H9 (cell line): ENCODE measurements around the gene P4HA2. TPM values are rescaled to one million over a fixed set of nuclear protein-coding genes. Genes with fewer than 3 reads are reported as not detected.

Source experiments
- DNase-seq: peaks from one replicate; pipeline ENCODE4 v3.0.0-alpha.2; 2017
- H2AFZ ChIP-seq: one replicate; pipeline ENCODE4 v1.6.1; 2013; ENCODE audit warnings: mild to moderate bottlenecking, low read length, control low read depth, moderate library complexity
- H2AK5ac ChIP-seq: 2 replicates; pipeline ENCODE4 v1.6.1; 2013; ENCODE audit warnings: low read length, control low read depth, mixed read lengths; ENCODE audit not compliant: insufficient read length
- H2BK120ac ChIP-seq: one replicate; pipeline ENCODE4 v1.6.1; 2013; ENCODE audit warnings: low read depth, mild to moderate bottlenecking, low read length, control low read depth, inconsistent platforms; ENCODE audit not compliant: poor library complexity, severe bottlenecking
- H2BK12ac ChIP-seq: 2 replicates; pipeline ENCODE4 v1.6.1; 2013; ENCODE audit warnings: low read length, control low read depth, mixed read lengths, low read depth; ENCODE audit not compliant: insufficient read length
- H2BK15ac ChIP-seq: 2 replicates; pipeline ENCODE4 v1.6.1; 2013; ENCODE audit warnings: low read depth, low read length, control low read depth
- H2BK20ac ChIP-seq: one replicate; pipeline ENCODE4 v1.6.1; 2013; ENCODE audit warnings: low read depth, mild to moderate bottlenecking, low read length, control low read depth, inconsistent platforms; ENCODE audit not compliant: poor library complexity, severe bottlenecking
- H2BK5ac ChIP-seq: 2 replicates; pipeline ENCODE4 v1.6.1; 2013; ENCODE audit warnings: low read length, control low read depth, mixed read lengths; ENCODE audit not compliant: insufficient read length
- H3K14ac ChIP-seq: 2 replicates; pipeline ENCODE4 v1.6.1; 2013; ENCODE audit warnings: low read length, control low read depth; ENCODE audit not compliant: insufficient read depth
- H3K18ac ChIP-seq: 2 replicates; pipeline ENCODE4 v1.6.1; 2013; ENCODE audit warnings: low read depth, mild to moderate bottlenecking, mixed read lengths, low read length, control low read depth; ENCODE audit not compliant: insufficient read length
- H3K23ac ChIP-seq: 2 replicates; pipeline ENCODE4 v1.6.1; 2013; ENCODE audit warnings: low read length, control low read depth, mixed read lengths, low read depth; ENCODE audit not compliant: insufficient read length
- H3K23me2 ChIP-seq: 2 replicates; pipeline ENCODE4 v1.6.1; 2013; ENCODE audit warnings: low read depth, mild to moderate bottlenecking, mixed read lengths, low read length, control low read depth; ENCODE audit not compliant: insufficient read length, poor library complexity, severe bottlenecking
- H3K27ac ChIP-seq: 2 replicates; pipeline ENCODE4 v1.5.1; 2013; ENCODE audit warnings: low read length, control low read depth, mixed read lengths, low read depth; ENCODE audit not compliant: insufficient read length
- H3K27me3 ChIP-seq: 2 replicates; pipeline ENCODE4 v1.6.1; 2013; ENCODE audit warnings: low read length, control low read depth, inconsistent platforms; ENCODE audit not compliant: insufficient read depth
- H3K4ac ChIP-seq: 2 replicates; pipeline ENCODE4 v1.6.1; 2013; ENCODE audit warnings: low read depth, mild to moderate bottlenecking, control low read depth, inconsistent platforms, low read length, moderate library complexity
- H3K4me1 ChIP-seq: 2 replicates; pipeline ENCODE4 v1.6.1; 2013; ENCODE audit warnings: low read length, control low read depth, inconsistent platforms; ENCODE audit not compliant: insufficient read depth
- H3K4me2 ChIP-seq: 2 replicates; pipeline ENCODE4 v1.6.1; 2013; ENCODE audit warnings: low read length, control low read depth, mixed read lengths; ENCODE audit not compliant: insufficient read length, insufficient read depth
- H3K56ac ChIP-seq: 2 replicates; pipeline ENCODE4 v1.6.1; 2013; ENCODE audit warnings: low read depth, mild to moderate bottlenecking, mixed read lengths, low read length, control low read depth; ENCODE audit not compliant: insufficient read length
- H3K79me1 ChIP-seq: 2 replicates; pipeline ENCODE4 v1.6.1; 2013; ENCODE audit warnings: low read depth, mild to moderate bottlenecking, moderate library complexity, low read length, control low read depth, inconsistent platforms; ENCODE audit not compliant: insufficient read depth, poor library complexity, severe bottlenecking
- H3K79me2 ChIP-seq: 2 replicates; pipeline ENCODE4 v1.6.1; 2013; ENCODE audit warnings: low read length, control low read depth, inconsistent platforms; ENCODE audit not compliant: insufficient read depth
- H3K9ac ChIP-seq: 2 replicates; pipeline ENCODE4 v1.6.1; 2013; ENCODE audit warnings: low read length, control low read depth, mixed read lengths; ENCODE audit not compliant: insufficient read length; ENCODE audit errors: extremely low read depth
- H3K9me3 ChIP-seq: one replicate; pipeline ENCODE4 v1.6.1; 2013; ENCODE audit warnings: low read depth, low read length, inconsistent platforms; ENCODE audit not compliant: control insufficient read depth
- H3T11ph ChIP-seq: one replicate; pipeline ENCODE4 v1.6.1; 2013; ENCODE audit warnings: mild to moderate bottlenecking, low read length, control low read depth, inconsistent platforms
- H4K20me1 ChIP-seq: one replicate; pipeline ENCODE4 v1.6.1; 2013; ENCODE audit not compliant: control insufficient read depth, insufficient read length, insufficient read depth
- H4K5ac ChIP-seq: 2 replicates; pipeline ENCODE4 v1.6.1; 2013; ENCODE audit warnings: low read depth, mild to moderate bottlenecking, mixed read lengths, low read length, control low read depth; ENCODE audit not compliant: insufficient read length
- H4K8ac ChIP-seq: replicated peaks from 2 replicates; pipeline ENCODE4 v1.6.1; 2013; ENCODE audit warnings: low read length, control low read depth, mixed read lengths, low read depth; ENCODE audit not compliant: insufficient read length
- H4K91ac ChIP-seq: 2 replicates; pipeline ENCODE4 v1.6.1; 2013; ENCODE audit warnings: low read depth, mild to moderate bottlenecking, moderate library complexity, mixed read lengths, low read length, control low read depth; ENCODE audit not compliant: insufficient read length
- H3K27ac Mint-ChIP-seq, 3 experiments: 2 replicates in 2 of 3; 3 replicates in 1 of 3; pipeline ENCODE4 v1.8.0; 2020 to 2021; ENCODE audit warnings: mixed read lengths in 3 of 3, mild to moderate bottlenecking in 1 of 3, moderate library complexity in 1 of 3
- H3K27me3 Mint-ChIP-seq: 2 replicates; pipeline ENCODE4 v1.8.0; 2021; ENCODE audit warnings: low read depth, mild to moderate bottlenecking, moderate library complexity, mixed read lengths
- H3K36me3 Mint-ChIP-seq, 3 experiments: 2 replicates in 2 of 3; 3 replicates in 1 of 3; pipeline ENCODE4 v1.8.0; 2020 to 2021; ENCODE audit warnings: low read depth in 3 of 3, mixed read lengths in 3 of 3; ENCODE audit not compliant: insufficient read depth in 1 of 3
- H3K4me1 Mint-ChIP-seq, 2 experiments: 2 replicates each; pipeline ENCODE4 v1.8.0; 2020; ENCODE audit warnings: mixed read lengths in 2 of 2
- H3K4me3 Mint-ChIP-seq, 2 experiments: 2 replicates in 1 of 2; 3 replicates in 1 of 2; pipeline ENCODE4 v1.8.0; 2020 to 2021; ENCODE audit warnings: mild to moderate bottlenecking in 2 of 2, mixed read lengths in 2 of 2, moderate library complexity in 1 of 2
- H3K9me3 Mint-ChIP-seq, 2 experiments: 2 replicates in 1 of 2; 3 replicates in 1 of 2; pipeline ENCODE4 v1.8.0; 2020; ENCODE audit warnings: mild to moderate bottlenecking in 2 of 2, mixed read lengths in 2 of 2, moderate library complexity in 1 of 2
- CTCF ChIP-seq: fragments of 200-600 bp; sonication (generic); conservative IDR thresholded peaks from 3 replicates; pipeline ENCODE4 v1.8.0; 2021; ENCODE audit warnings: antibody characterized with exemption, mild to moderate bottlenecking
- WGBS: extraction: QIAGEN DNeasy Blood & Tissue Kit; methylation state at CpG from one replicate; pipeline ENCODE4 v1.1.7; 2013; ENCODE audit warnings: missing lambda C conversion rate, low lambda C conversion rate, mixed read lengths; ENCODE audit not compliant: insufficient read length; ENCODE audit errors: extremely low coverage; 5-methylcytosine and 5-hydroxymethylcytosine counted together
- total RNA-seq: library from RNA; stranded (reverse); gene quantifications from 2 replicates; pipeline ENCODE4 v1.2.1, GENCODE V29; 2021

P4HA2 gene
- total RNA-seq, 1 experiment from 2014 or later = 15.3 TPM

DNA sequence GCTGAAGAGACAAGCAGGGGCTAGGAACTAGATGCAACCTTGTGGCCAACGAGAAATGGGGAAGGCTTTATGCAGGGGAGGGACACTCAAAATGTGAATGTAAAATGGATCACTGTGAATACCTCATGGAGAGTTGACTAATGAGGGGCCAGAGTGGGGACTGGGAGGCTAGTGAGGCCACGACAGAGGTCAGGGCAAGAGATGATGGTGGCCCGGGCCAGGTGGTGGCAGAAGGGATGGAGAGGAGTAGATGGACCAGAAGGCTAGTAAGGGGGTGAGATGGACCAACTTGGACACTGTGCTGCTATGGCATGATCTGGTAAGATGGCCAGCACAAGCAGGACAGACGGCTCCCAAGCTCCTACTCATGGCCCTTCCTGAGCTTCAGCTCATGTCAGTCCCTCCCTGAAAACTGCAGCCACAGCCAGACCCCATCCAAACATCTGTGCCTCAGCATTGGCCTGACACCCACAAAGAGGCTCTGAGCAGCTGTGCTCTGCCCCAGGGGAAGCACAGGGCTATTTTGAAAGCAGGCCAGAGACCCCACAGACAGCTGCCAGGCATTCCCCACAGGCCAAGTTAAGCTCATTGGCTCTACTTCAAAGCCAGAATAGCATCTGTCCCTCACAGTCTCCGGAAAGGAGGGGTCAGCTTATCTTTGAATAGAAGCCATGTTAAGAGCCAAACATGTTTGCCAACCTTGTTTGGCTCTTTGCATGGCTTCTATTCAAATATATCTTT lies 22.1 kb downstream of the P4HA2 start:
- no peaks in the 10 kb centered on the region for H3K79me2 ChIP-seq
- peaks cover 9% of the 10 kb centered on the region in 2 experiments; a peak in 3 of 4 replicates for H3K4me1 Mint-ChIP-seq
- H3K4me2 ChIP-seq = no peak overlapping the region
- no peak for TF ChIP-seq CTCF
- H3K79me1 ChIP-seq = no peaks in the 10 kb centered on the region
- no peak overlapping the region for H2BK15ac ChIP-seq
- H3T11ph ChIP-seq = no peak overlapping the region
- H3K27ac Mint-ChIP-seq = no peak overlapping the region; a peak in 2 of 7 replicates
- H4K20me1 ChIP-seq = no peaks in the 10 kb centered on the region
- H2AK5ac ChIP-seq = no peak overlapping the region
- no peak overlapping the region for H3K4me3 Mint-ChIP-seq
- no peak overlapping the region for H3K56ac ChIP-seq
- no peak overlapping the region for H3K18ac ChIP-seq
- H3K27ac ChIP-seq = no peak overlapping the region
- H3K9me3 ChIP-seq = no peaks in the 10 kb centered on the region
- no peak overlapping the region for H3K4ac ChIP-seq
- no CpG with 5 or more reads among the region's 5 CpGs for WGBS
- H3K36me3 Mint-ChIP-seq = peaks cover 7 to 19% (median 18%) of the 10 kb centered on the region in 3 experiments
- DNase-seq = no peak
- peaks cover 2 to 5% of the 10 kb centered on the region in 2 experiments; a peak in 3 of 5 replicates for H3K9me3 Mint-ChIP-seq
- H2BK20ac ChIP-seq = no peak overlapping the region
- no peak overlapping the region for H4K8ac ChIP-seq
- no peak overlapping the region for H3K23ac ChIP-seq
- H3K14ac ChIP-seq = no peak overlapping the region
- no peak overlapping the region for H2BK120ac ChIP-seq
- H3K23me2 ChIP-seq = no peaks in the 10 kb centered on the region
- H2AFZ ChIP-seq = no peak overlapping the region
- H2BK12ac ChIP-seq = no peak overlapping the region
- H4K5ac ChIP-seq = no peak overlapping the region
- H2BK5ac ChIP-seq = no peak overlapping the region
- H3K27me3 Mint-ChIP-seq = no peaks in the 10 kb centered on the region
- H3K27me3 ChIP-seq = no peaks in the 10 kb centered on the region
- no peaks in the 10 kb centered on the region for H3K4me1 ChIP-seq
- no peak overlapping the region for H4K91ac ChIP-seq
- no peak overlapping the region for H3K9ac ChIP-seq
